ENCODE results near the gene AMOTL1. TPM values are rescaled to one million over a fixed set of nuclear protein-coding genes. Genes with fewer than 3 reads are reported as not detected.

AMOTL1 gene
- total RNA-seq, 1 experiment from 2014 or later: 76.6 TPM

DNA sequence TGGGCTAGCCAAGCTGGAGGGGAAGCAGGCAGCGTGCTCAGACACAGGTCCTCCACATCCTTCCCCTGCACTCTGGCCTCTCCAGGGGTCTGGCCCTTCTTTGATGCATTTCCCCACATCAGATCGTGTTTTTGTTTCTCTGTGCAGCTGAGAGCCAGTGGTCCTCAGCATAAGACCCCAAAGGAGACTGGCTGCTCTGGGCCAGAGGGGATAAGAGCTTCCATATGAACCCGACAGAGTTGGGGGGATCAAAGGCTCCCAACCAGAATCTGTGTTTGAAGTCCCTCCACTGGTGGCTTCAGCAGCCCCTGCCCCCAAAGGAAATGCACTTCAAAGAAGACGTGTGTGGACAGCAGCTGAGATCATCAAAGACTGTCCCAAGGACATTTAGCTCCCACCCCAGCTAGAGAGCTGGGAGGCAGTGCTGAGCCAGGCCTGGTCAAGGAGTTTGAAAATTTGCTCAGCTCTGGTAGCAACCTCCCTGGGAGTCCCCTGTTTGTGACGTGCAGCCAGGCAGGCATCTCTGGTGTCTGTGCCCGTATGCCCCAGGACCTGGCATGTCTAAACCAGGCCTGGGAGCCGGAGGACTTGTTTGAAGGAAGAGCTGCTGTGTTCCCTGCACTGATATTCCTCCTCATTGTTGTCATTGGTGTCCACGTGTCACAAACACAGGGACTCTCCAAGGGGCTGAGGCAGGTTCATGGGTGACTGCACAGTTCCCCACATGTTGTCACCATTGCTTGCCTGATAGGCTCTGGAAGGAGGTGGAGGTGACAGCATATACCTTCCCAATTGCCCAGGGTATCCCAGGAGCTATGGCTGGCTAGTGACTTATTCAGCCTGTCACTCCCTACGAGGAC is 99.0 kb downstream of the AMOTL1 start:
- ChIA-PET CTCF (interaction anchor here (0.6 to 2.3 kb wide), 2 partner anchors 244 to 462 kb away, joined by 3 to 7 read pairs; no protein-coding TSS in a partner anchor), POLR2A (interaction anchor here (0.6 to 1.1 kb wide), 2 partner anchors 10 to 19 kb away, joined by 3 read pairs; no protein-coding TSS in a partner anchor)
- Mint-ChIP-seq H3K27ac (ENCODE audit: low read depth, unreplicated experiment) (no peak overlapping the region), H3K27me3 (ENCODE audit: insufficient read depth, unreplicated experiment) (no peaks in the 10 kb centered on the region), H3K4me1 (ENCODE audit: insufficient read depth, unreplicated experiment) (no peaks in the 10 kb centered on the region), H3K4me3 (ENCODE audit: unreplicated experiment) (no peak overlapping the region), H3K36me3 (ENCODE audit: insufficient read depth, unreplicated experiment) (peaks cover 96% of the 10 kb centered on the region), H3K9me3 (ENCODE audit: unreplicated experiment) (no peaks in the 10 kb centered on the region)
- intact Hi-C loops (cut with micrococcal nuclease): no loop called here
- no peak for TF ChIP-seq CTCF (IDR thresholded peaks at IDR 0.05; ENCODE audit: unreplicated experiment)
- no peak for DNase-seq (ENCODE audit: unreplicated experiment)
- BruUV-seq (replicated peaks): no TSS peak

GRCh38 chr11:94868468-94868867 is 100.3 kb downstream of the AMOTL1 start:
- POLR2A ChIA-PET: no interaction called here
- DNase-seq (ENCODE audit: unreplicated experiment): no peak
- H3K27me3 Mint-ChIP-seq (ENCODE audit: insufficient read depth, unreplicated experiment): no peaks in the 10 kb centered on the region
- no peak overlapping the region for H3K4me3 Mint-ChIP-seq (ENCODE audit: unreplicated experiment)
- H3K4me1 Mint-ChIP-seq (ENCODE audit: insufficient read depth, unreplicated experiment): no peaks in the 10 kb centered on the region
- H3K27ac Mint-ChIP-seq (ENCODE audit: low read depth, unreplicated experiment): no peak overlapping the region
- BruUV-seq (replicated peaks): no TSS peak
- H3K9me3 Mint-ChIP-seq (ENCODE audit: unreplicated experiment): no peaks in the 10 kb centered on the region
- H3K36me3 Mint-ChIP-seq (ENCODE audit: insufficient read depth, unreplicated experiment): peaks cover 100% of the 10 kb centered on the region
- intact Hi-C loops (cut with micrococcal nuclease): no loop called here
- CTCF ChIA-PET: no interaction called here
- TF ChIP-seq CTCF (IDR thresholded peaks at IDR 0.05; ENCODE audit: unreplicated experiment): no peak

DNA sequence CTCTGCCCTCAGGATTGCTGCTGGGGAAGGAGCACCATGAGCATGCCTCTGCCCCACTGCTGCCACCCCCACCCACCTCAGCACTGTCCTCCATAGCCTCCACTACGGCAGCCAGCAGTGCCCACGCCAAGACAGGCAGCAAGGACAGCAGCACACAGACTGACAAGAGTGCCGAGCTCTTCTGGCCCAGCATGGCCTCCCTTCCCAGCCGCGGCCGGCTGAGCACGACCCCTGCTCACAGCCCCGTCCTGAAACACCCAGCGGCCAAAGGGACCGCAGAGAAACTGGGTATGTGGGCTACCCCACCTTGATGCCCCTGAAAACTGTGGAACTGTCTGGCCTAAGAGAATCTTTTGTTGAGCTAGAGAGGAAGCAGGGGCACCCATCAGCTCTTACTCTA is 101.0 kb downstream of the AMOTL1 start:
- peaks cover 94% of the 10 kb centered on the region for H3K36me3 Mint-ChIP-seq (ENCODE audit: insufficient read depth, unreplicated experiment)
- CTCF ChIA-PET: interaction anchor here (1.1 kb wide), 1 partner anchor 11 kb away, joined by 4 read pairs; no protein-coding TSS in a partner anchor

More for the DNA sequence above, 101.0 kb downstream of the AMOTL1 start:
- H3K4me3 Mint-ChIP-seq (ENCODE audit: unreplicated experiment): no peak overlapping the region
- no peak for DNase-seq (ENCODE audit: unreplicated experiment)
- H3K27me3 Mint-ChIP-seq (ENCODE audit: insufficient read depth, unreplicated experiment): no peaks in the 10 kb centered on the region
- no peak for TF ChIP-seq CTCF (IDR thresholded peaks at IDR 0.05; ENCODE audit: unreplicated experiment)
- BruUV-seq (replicated peaks): no TSS peak
- intact Hi-C loops (cut with micrococcal nuclease): no loop called here
- POLR2A ChIA-PET: no interaction called here
- H3K4me1 Mint-ChIP-seq (ENCODE audit: insufficient read depth, unreplicated experiment): no peaks in the 10 kb centered on the region
- H3K27ac Mint-ChIP-seq (ENCODE audit: low read depth, unreplicated experiment): no peak overlapping the region
- no peaks in the 10 kb centered on the region for H3K9me3 Mint-ChIP-seq (ENCODE audit: unreplicated experiment)

All from MCF 10A (cell line).